ENCODE results near the gene PLK3. TPM values are rescaled to one million over a fixed set of nuclear protein-coding genes. Genes with fewer than 3 reads are reported as not detected.

The PLK3 gene
- total and polyA plus RNA-seq, 9 of the 15 experiments (the other 6 are each of a cell fraction or from before 2014, with no cell fraction given), result 0.52 to 22.7 (median 11.0) TPM

DNA sequence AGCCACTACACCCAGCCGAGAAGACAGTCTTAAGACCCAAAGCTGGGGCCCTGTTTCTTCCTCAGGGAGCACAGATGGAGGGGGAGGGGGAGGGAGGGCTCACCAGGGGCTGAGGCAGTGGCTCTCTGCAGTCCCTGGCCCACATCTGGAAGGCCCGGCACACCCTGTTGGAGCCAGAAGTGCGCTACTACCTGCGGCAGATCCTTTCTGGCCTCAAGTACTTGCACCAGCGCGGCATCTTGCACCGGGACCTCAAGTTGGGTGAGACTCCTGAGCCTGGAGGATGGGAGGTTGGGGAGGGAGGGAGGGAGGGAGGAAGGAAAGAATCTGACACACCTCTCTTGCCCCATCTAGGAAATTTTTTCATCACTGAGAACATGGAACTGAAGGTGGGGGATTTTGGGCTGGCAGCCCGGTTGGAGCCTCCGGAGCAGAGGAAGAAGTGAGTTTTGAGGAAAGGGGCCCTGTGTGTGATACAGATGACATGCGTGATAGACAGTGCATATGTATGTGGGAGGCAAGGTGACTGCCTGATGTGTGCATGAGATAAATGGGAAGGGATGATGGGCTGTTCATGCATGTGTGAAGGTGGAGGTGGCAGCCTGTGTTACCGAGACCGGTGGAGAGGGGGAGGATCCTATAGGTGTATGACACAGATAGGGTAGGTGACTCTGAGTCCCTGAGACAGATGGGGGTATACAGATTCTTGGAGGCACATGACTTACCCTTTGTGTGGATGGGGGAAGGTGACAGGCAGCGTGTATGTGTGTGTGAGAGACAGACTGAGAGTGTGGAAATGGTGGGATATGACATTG lies 1.5 kb downstream of the PLK3 start (continued):
- TF ChIP-seq, protein P1, sequence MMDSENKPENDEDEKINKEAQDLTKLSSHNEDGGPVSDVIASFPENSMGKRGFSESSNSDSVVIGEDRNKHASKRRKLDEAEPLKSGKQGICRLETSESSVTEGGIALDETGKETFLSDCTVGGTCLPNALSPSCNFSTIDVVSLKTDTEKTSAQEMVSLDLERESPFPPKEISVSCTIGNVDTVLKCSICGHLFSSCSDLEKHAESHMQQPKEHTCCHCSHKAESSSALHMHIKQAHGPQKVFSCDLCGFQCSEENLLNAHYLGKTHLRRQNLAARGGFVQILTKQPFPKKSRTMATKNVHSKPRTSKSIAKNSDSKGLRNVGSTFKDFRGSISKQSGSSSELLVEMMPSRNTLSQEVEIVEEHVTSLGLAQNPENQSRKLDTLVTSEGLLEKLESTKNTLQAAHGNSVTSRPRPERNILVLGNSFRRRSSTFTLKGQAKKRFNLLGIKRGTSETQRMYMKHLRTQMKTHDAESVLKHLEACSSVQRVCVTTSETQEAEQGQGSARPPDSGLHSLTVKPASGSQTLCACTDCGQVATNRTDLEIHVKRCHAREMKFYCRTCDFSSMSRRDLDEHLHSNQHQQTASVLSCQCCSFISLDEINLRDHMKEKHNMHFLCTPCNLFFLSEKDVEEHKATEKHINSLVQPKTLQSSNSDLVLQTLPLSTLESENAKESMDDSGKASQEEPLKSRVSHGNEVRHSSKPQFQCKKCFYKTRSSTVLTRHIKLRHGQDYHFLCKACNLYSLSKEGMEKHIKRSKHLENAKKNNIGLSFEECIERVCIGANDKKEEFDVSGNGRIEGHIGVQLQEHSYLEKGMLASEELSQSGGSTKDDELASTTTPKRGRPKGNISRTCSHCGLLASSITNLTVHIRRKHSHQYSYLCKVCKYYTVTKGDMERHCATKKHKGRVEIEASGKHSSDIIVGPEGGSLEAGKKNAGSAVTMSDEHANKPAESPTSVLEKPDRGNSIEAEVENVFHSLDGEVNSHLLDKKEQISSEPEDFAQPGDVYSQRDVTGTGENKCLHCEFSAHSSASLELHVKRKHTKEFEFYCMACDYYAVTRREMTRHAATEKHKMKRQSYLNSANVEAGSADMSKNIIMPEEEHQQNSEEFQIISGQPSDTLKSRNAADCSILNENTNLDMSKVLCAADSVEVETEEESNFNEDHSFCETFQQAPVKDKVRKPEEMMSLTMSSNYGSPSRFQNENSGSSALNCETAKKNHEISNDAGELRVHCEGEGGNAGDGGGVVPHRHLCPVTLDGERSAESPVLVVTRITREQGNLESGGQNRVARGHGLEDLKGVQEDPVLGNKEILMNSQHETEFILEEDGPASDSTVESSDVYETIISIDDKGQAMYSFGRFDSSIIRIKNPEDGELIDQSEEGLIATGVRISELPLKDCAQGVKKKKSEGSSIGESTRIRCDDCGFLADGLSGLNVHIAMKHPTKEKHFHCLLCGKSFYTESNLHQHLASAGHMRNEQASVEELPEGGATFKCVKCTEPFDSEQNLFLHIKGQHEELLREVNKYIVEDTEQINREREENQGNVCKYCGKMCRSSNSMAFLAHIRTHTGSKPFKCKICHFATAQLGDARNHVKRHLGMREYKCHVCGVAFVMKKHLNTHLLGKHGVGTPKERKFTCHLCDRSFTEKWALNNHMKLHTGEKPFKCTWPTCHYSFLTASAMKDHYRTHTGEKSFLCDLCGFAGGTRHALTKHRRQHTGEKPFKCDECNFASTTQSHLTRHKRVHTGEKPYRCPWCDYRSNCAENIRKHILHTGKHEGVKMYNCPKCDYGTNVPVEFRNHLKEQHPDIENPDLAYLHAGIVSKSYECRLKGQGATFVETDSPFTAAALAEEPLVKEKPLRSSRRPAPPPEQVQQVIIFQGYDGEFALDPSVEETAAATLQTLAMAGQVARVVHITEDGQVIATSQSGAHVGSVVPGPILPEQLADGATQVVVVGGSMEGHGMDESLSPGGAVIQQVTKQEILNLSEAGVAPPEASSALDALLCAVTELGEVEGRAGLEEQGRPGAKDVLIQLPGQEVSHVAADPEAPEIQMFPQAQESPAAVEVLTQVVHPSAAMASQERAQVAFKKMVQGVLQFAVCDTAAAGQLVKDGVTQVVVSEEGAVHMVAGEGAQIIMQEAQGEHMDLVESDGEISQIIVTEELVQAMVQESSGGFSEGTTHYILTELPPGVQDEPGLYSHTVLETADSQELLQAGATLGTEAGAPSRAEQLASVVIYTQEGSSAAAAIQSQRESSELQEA (IDR thresholded peaks at IDR 0.05; ENCODE audit: low read depth), result no peak
- TF ChIP-seq, protein P2, sequence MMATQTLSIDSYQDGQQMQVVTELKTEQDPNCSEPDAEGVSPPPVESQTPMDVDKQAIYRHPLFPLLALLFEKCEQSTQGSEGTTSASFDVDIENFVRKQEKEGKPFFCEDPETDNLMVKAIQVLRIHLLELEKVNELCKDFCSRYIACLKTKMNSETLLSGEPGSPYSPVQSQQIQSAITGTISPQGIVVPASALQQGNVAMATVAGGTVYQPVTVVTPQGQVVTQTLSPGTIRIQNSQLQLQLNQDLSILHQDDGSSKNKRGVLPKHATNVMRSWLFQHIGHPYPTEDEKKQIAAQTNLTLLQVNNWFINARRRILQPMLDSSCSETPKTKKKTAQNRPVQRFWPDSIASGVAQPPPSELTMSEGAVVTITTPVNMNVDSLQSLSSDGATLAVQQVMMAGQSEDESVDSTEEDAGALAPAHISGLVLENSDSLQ (IDR thresholded peaks at IDR 0.05), result peak; percentile 69
- TF ChIP-seq HEY1 (CRISPR knock-in tag; IDR thresholded peaks at IDR 0.05; ENCODE audit: borderline replicate concordance) (no peak), SPI1 (IDR thresholded peaks at IDR 0.05; ENCODE audit: borderline replicate concordance, low read depth, low read length) (no peak), CHD1 (IDR thresholded peaks at IDR 0.05; ENCODE audit: low read length) (no peak), ZBTB7A (IDR thresholded peaks at IDR 0.05; ENCODE audit: borderline replicate concordance, control insufficient read depth, low read depth, low read length) (no peak)
- TF ChIP-seq, protein P3, sequence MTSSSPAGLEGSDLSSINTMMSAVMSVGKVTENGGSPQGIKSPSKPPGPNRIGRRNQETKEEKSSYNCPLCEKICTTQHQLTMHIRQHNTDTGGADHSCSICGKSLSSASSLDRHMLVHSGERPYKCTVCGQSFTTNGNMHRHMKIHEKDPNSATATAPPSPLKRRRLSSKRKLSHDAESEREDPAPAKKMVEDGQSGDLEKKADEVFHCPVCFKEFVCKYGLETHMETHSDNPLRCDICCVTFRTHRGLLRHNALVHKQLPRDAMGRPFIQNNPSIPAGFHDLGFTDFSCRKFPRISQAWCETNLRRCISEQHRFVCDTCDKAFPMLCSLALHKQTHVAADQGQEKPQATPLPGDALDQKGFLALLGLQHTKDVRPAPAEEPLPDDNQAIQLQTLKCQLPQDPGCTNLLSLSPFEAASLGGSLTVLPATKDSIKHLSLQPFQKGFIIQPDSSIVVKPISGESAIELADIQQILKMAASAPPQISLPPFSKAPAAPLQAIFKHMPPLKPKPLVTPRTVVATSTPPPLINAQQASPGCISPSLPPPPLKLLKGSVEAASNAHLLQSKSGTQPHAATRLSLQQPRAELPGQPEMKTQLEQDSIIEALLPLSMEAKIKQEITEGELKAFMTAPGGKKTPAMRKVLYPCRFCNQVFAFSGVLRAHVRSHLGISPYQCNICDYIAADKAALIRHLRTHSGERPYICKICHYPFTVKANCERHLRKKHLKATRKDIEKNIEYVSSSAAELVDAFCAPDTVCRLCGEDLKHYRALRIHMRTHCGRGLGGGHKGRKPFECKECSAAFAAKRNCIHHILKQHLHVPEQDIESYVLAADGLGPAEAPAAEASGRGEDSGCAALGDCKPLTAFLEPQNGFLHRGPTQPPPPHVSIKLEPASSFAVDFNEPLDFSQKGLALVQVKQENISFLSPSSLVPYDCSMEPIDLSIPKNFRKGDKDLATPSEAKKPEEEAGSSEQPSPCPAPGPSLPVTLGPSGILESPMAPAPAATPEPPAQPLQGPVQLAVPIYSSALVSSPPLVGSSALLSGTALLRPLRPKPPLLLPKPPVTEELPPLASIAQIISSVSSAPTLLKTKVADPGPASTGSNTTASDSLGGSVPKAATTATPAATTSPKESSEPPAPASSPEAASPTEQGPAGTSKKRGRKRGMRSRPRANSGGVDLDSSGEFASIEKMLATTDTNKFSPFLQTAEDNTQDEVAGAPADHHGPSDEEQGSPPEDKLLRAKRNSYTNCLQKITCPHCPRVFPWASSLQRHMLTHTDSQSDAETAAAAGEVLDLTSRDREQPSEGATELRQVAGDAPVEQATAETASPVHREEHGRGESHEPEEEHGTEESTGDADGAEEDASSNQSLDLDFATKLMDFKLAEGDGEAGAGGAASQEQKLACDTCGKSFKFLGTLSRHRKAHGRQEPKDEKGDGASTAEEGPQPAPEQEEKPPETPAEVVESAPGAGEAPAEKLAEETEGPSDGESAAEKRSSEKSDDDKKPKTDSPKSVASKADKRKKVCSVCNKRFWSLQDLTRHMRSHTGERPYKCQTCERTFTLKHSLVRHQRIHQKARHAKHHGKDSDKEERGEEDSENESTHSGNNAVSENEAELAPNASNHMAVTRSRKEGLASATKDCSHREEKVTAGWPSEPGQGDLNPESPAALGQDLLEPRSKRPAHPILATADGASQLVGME (CRISPR knock-in tag; IDR thresholded peaks at IDR 0.05), result no peak
- TF ChIP-seq, protein P4, sequence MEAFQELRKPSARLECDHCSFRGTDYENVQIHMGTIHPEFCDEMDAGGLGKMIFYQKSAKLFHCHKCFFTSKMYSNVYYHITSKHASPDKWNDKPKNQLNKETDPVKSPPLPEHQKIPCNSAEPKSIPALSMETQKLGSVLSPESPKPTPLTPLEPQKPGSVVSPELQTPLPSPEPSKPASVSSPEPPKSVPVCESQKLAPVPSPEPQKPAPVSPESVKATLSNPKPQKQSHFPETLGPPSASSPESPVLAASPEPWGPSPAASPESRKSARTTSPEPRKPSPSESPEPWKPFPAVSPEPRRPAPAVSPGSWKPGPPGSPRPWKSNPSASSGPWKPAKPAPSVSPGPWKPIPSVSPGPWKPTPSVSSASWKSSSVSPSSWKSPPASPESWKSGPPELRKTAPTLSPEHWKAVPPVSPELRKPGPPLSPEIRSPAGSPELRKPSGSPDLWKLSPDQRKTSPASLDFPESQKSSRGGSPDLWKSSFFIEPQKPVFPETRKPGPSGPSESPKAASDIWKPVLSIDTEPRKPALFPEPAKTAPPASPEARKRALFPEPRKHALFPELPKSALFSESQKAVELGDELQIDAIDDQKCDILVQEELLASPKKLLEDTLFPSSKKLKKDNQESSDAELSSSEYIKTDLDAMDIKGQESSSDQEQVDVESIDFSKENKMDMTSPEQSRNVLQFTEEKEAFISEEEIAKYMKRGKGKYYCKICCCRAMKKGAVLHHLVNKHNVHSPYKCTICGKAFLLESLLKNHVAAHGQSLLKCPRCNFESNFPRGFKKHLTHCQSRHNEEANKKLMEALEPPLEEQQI (IDR thresholded peaks at IDR 0.05), result no peak
